ENCODE results near the gene PHRF1. TPM values are rescaled to one million over a fixed set of nuclear protein-coding genes. Genes with fewer than 3 reads are reported as not detected.

PHRF1 gene
- total and polyA plus RNA-seq, 7 donors: 6.6 to 29.3 (median 16.1) TPM

DNA sequence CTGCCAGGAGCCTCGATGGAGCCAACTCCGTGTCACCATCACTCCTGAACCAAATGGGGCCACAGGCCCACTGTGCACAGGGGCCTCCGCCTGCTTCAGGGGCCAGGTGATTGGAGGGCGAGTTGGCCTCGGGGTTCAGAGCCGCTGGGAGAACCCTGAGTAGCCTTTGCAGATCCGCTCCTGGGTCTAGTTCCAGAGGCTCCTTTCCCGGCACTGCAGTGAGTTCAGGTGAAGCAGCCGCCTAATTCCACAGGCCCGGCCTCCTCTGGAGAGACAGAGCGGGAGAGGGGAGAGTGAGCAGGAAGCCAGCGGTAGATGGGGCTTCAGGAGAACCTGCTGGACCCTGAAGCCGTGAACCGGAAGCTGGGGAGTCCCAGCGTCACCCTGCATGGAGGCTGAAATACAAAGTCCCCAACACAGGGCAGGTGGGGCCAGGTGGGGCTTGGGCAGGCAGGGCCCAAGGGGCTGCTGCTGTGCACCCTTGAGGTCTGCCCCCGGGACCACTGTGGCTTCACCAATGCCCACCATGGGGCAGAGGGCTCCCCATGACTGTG lies 83.3 kb downstream of the PHRF1 start:
- WGBS, 2 donors: 92 to 93% methylated on average over 16 of the region's 16 CpGs
- H3K4me1 ChIP-seq: no peaks in the 10 kb centered on the region
- H3K27me3 ChIP-seq: no peaks in the 10 kb centered on the region
- DNase-seq: no peak
- intact Hi-C loops (cut with DNase I): no loop called here
- no peaks in the 10 kb centered on the region for H3K9me3 ChIP-seq
- H3K27ac ChIP-seq: no peak overlapping the region
- peaks cover 0 to 33% (median 7%) of the 10 kb centered on the region in 4 donors for H3K36me3 ChIP-seq
- no peak for TF ChIP-seq POLR2A (IDR thresholded peaks at IDR 0.05)
- no peak for TF ChIP-seq POLR2AphosphoS5 (IDR thresholded peaks at IDR 0.05)
- TF ChIP-seq, protein P1, sequence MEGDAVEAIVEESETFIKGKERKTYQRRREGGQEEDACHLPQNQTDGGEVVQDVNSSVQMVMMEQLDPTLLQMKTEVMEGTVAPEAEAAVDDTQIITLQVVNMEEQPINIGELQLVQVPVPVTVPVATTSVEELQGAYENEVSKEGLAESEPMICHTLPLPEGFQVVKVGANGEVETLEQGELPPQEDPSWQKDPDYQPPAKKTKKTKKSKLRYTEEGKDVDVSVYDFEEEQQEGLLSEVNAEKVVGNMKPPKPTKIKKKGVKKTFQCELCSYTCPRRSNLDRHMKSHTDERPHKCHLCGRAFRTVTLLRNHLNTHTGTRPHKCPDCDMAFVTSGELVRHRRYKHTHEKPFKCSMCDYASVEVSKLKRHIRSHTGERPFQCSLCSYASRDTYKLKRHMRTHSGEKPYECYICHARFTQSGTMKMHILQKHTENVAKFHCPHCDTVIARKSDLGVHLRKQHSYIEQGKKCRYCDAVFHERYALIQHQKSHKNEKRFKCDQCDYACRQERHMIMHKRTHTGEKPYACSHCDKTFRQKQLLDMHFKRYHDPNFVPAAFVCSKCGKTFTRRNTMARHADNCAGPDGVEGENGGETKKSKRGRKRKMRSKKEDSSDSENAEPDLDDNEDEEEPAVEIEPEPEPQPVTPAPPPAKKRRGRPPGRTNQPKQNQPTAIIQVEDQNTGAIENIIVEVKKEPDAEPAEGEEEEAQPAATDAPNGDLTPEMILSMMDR (IDR thresholded peaks at IDR 0.05): no peak
- no peak for TF ChIP-seq EP300 (IDR thresholded peaks at IDR 0.05)
- no peak overlapping the region for H3K4me3 ChIP-seq

DNA sequence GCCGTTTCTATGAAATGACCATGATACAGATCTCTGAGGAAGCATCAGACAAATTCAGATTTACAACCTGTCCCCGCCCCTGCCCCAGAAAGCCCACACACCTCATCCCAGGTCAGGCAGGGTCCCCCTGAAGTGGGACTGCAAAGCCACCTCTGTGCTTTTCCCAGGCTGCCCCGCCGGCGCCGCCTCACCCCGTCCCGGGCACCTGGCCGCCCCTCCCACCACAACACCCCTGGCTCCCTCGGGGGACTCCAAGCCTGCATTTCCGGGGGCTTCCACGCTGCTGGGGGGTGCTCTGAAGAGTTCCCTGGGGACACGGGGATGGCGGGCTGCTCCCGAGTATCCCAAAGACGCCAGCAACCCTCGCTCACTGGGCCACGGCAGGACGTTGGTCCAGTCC lies 84.0 kb downstream of the PHRF1 start:
- H3K27me3 ChIP-seq: no peaks in the 10 kb centered on the region
- H3K36me3 ChIP-seq: peaks cover 0 to 33% (median 7%) of the 10 kb centered on the region in 4 donors
- TF ChIP-seq POLR2AphosphoS5 (IDR thresholded peaks at IDR 0.05): no peak
- TF ChIP-seq, protein P1 (IDR thresholded peaks at IDR 0.05): no peak
- TF ChIP-seq POLR2A (IDR thresholded peaks at IDR 0.05): no peak
- no peak for TF ChIP-seq EP300 (IDR thresholded peaks at IDR 0.05)
- H3K4me1 ChIP-seq: peaks cover 0 to 3% (median 1%) of the 10 kb centered on the region in 4 donors
- H3K27ac ChIP-seq: no peak overlapping the region
- 90 to 92% methylated on average over 19 of the region's 19 CpGs for WGBS, 2 donors
- intact Hi-C loops (cut with DNase I): no loop called here
- H3K4me3 ChIP-seq: no peak overlapping the region
- DNase-seq: no peak
- no peaks in the 10 kb centered on the region for H3K9me3 ChIP-seq

DNA sequence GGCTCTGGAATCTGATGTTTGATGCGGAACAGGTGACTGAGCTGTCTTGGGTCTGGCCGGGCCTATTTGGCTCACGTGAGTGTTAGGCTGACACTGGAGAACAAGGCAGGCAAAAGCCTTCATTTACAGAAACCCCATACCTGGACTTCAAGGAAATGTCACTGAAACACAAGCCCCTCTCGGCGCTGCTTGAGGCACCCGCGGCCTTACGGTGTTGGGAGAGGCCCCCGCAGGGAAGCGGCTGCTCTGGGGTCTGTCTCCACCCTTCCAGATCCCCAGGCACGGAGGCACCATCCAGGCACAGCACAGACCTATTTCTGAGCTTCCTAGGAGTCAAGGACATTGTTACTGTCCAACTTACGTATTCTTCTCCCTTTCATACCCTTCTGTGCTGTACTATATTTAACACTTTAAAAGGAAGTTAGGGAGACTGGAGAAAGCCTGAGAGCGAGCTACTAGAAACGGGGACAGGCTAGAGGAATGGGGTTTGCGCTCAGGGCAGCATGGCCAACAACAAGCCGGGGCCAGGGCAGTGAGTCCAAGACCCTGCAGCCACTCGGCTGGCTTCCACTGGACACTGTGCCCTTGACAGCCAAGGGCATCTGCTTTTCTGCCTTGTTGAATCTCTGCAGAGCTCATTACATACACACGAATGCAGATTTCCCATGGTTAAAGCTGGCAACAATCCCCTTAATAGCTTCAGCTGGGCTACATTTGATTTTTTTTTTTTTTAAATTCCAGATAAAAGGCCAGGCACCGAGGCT lies 84.6 kb downstream of the PHRF1 start:
- intact Hi-C loops (cut with DNase I): no loop called here
- TF ChIP-seq, protein P1 (IDR thresholded peaks at IDR 0.05): no peak
- TF ChIP-seq POLR2A (IDR thresholded peaks at IDR 0.05) (no peak), EP300 (IDR thresholded peaks at IDR 0.05) (no peak), POLR2AphosphoS5 (IDR thresholded peaks at IDR 0.05) (no peak)
- Histone ChIP-seq H3K27ac (no peak overlapping the region), H3K36me3 (peaks cover 0 to 33% (median 7%) of the 10 kb centered on the region in 4 donors), H3K27me3 (no peaks in the 10 kb centered on the region), H3K9me3 (no peaks in the 10 kb centered on the region), H3K4me3 (no peak overlapping the region), H3K4me1 (peaks cover 0 to 9% (median 6%) of the 10 kb centered on the region in 4 donors)
- 93 to 95% methylated on average over 19 of the region's 19 CpGs for WGBS, 2 donors
- no peak for DNase-seq

Small RNAs within 50 kb of the gene (small RNA-seq; reads per million reads assigned to genes)
- 2.9 to 3.9 (median 3.8) reads per million in 3 donors for gene MIR210

Other genes starting within 250 kb of the PHRF1 start
- 1 to 10 TPM; 1.4 to 9.1 (median 2.7) TPM for gene B4GALNT4, start 207.0 kb upstream of the PHRF1 start, total RNA-seq
- gene B4GALNT4, start 207.0 kb upstream of the PHRF1 start, polyA plus RNA-seq: 1 to 10 TPM in 2 of 3 donors, not detected in 1; 7.6 to 7.8 TPM
- gene PKP3, start 182.3 kb upstream of the PHRF1 start, total RNA-seq: under 1 TPM in 2 of 4 donors, not detected in 2; 0.27 to 0.71 TPM
- gene PKP3, start 182.3 kb upstream of the PHRF1 start, polyA plus RNA-seq: 100 to 1,000 TPM in 1 of 3 donors, 10 to 100 TPM in 2; 57.1 to 140 (median 86.7) TPM
- 10 to 100 TPM; 51.0 to 70.9 (median 53.1) TPM for gene SIGIRR, start 161.5 kb upstream of the PHRF1 start, total RNA-seq
- 100 to 1,000 TPM in 1 of 3 donors, 10 to 100 TPM in 2; 46.8 to 122 (median 50.2) TPM for gene SIGIRR, start 161.5 kb upstream of the PHRF1 start, polyA plus RNA-seq
- 1 to 10 TPM in 1 of 4 donors, under 1 TPM in 3; 0.14 to 2.5 (median 0.26) TPM for gene ANO9, start 134.5 kb upstream of the PHRF1 start, total RNA-seq
- 100 to 1,000 TPM in 1 of 3 donors, 1 to 10 TPM in 2; 4.2 to 123 (median 6.5) TPM for gene ANO9, start 134.5 kb upstream of the PHRF1 start, polyA plus RNA-seq
- 10 to 100 TPM; 30.1 to 76.2 (median 44.6) TPM for gene PTDSS2, start 126.2 kb upstream of the PHRF1 start, total RNA-seq
- 10 to 100 TPM in 1 of 3 donors, 1 to 10 TPM in 2; 4.8 to 29.0 (median 6.5) TPM for gene PTDSS2, start 126.2 kb upstream of the PHRF1 start, polyA plus RNA-seq
- gene RNH1, start 69.2 kb upstream of the PHRF1 start, total RNA-seq: 100 to 1,000 TPM; 150 to 210 (median 160) TPM
- 100 to 1,000 TPM; 101 to 126 (median 108) TPM for gene RNH1, start 69.2 kb upstream of the PHRF1 start, polyA plus RNA-seq
- 10 to 100 TPM; 27.8 to 59.3 (median 32.8) TPM for gene HRAS, start 40.9 kb upstream of the PHRF1 start, total RNA-seq
- gene HRAS, start 40.9 kb upstream of the PHRF1 start, polyA plus RNA-seq: 10 to 100 TPM; 44.6 to 76.1 (median 66.1) TPM
- gene LRRC56, start 38.9 kb upstream of the PHRF1 start, total RNA-seq: under 1 TPM in 1 of 4 donors, not detected in 3; 0.14 TPM
- 1 to 10 TPM; 2.4 to 5.9 (median 5.8) TPM for gene LRRC56, start 38.9 kb upstream of the PHRF1 start, polyA plus RNA-seq
- 1 to 10 TPM in 1 of 4 donors, under 1 TPM in 2, not detected in 1; 0.66 to 1.4 (median 0.68) TPM for gene LMNTD2, start 15.7 kb upstream of the PHRF1 start, total RNA-seq
- 1 to 10 TPM; 1.2 to 6.3 (median 3.5) TPM for gene LMNTD2, start 15.7 kb upstream of the PHRF1 start, polyA plus RNA-seq
- 1 to 10 TPM; 3.0 to 5.4 (median 3.8) TPM for gene RASSF7, start 15.5 kb upstream of the PHRF1 start, total RNA-seq
- gene RASSF7, start 15.5 kb upstream of the PHRF1 start, polyA plus RNA-seq: 100 to 1,000 TPM in 1 of 3 donors, 10 to 100 TPM in 2; 72.4 to 122 (median 94.9) TPM
- gene IRF7, start 39.5 kb downstream of the PHRF1 start, total RNA-seq: 10 to 100 TPM in 3 of 4 donors, 1 to 10 TPM in 1; 8.6 to 18.2 (median 14.2) TPM
- gene IRF7, start 39.5 kb downstream of the PHRF1 start, polyA plus RNA-seq: 10 to 100 TPM; 10.8 to 73.9 (median 26.8) TPM
- 1 to 10 TPM in 2 of 4 donors, not detected in 2; 1.8 to 1.9 TPM for gene CDHR5, start 48.5 kb downstream of the PHRF1 start, total RNA-seq
- 100 to 1,000 TPM in 1 of 3 donors, 10 to 100 TPM in 2; 18.0 to 136 (median 29.4) TPM for gene CDHR5, start 48.5 kb downstream of the PHRF1 start, polyA plus RNA-seq
- gene SCT, start 50.7 kb downstream of the PHRF1 start, total RNA-seq: not detected
- gene SCT, start 50.7 kb downstream of the PHRF1 start, polyA plus RNA-seq: 1 to 10 TPM in 1 of 3 donors, not detected in 2; 1.1 TPM
- gene DRD4, start 60.8 kb downstream of the PHRF1 start, total RNA-seq: 1 to 10 TPM in 1 of 4 donors, under 1 TPM in 1, not detected in 2; 0.41 to 2.2 TPM
- gene DRD4, start 60.8 kb downstream of the PHRF1 start, polyA plus RNA-seq: under 1 TPM in 1 of 3 donors, not detected in 2; 0.28 TPM
- gene DEAF1, start 118.8 kb downstream of the PHRF1 start, total RNA-seq: 10 to 100 TPM; 15.1 to 29.6 (median 22.2) TPM
- gene DEAF1, start 118.8 kb downstream of the PHRF1 start, polyA plus RNA-seq: 10 to 100 TPM; 11.3 to 18.6 (median 14.4) TPM
- 10 to 100 TPM; 20.9 to 41.5 (median 39.6) TPM for gene TMEM80, start 119.3 kb downstream of the PHRF1 start, total RNA-seq
- gene TMEM80, start 119.3 kb downstream of the PHRF1 start, polyA plus RNA-seq: 10 to 100 TPM in 2 of 3 donors, 1 to 10 TPM in 1; 7.9 to 27.6 (median 25.7) TPM
- gene EPS8L2, start 129.8 kb downstream of the PHRF1 start, total RNA-seq: 10 to 100 TPM in 2 of 4 donors, 1 to 10 TPM in 2; 5.4 to 15.6 (median 11.6) TPM
- 100 to 1,000 TPM; 153 to 168 (median 155) TPM for gene EPS8L2, start 129.8 kb downstream of the PHRF1 start, polyA plus RNA-seq
- gene TALDO1, start 171.0 kb downstream of the PHRF1 start, total RNA-seq: 100 to 1,000 TPM in 2 of 4 donors, 10 to 100 TPM in 2; 94.6 to 133 (median 108) TPM
- gene TALDO1, start 171.0 kb downstream of the PHRF1 start, polyA plus RNA-seq: 100 to 1,000 TPM; 142 to 177 (median 170) TPM
- gene GATD1, start 201.0 kb downstream of the PHRF1 start, total RNA-seq: 10 to 100 TPM in 3 of 4 donors, 1 to 10 TPM in 1; 6.7 to 26.3 (median 14.9) TPM
- 10 to 100 TPM in 2 of 3 donors, 1 to 10 TPM in 1; 7.8 to 55.9 (median 40.0) TPM for gene GATD1, start 201.0 kb downstream of the PHRF1 start, polyA plus RNA-seq
- 1 to 10 TPM; 1.8 to 3.6 (median 2.6) TPM for gene CEND1, start 213.6 kb downstream of the PHRF1 start, total RNA-seq
- 1 to 10 TPM in 1 of 3 donors, not detected in 2; 2.0 TPM for gene CEND1, start 213.6 kb downstream of the PHRF1 start, polyA plus RNA-seq
- gene SLC25A22, start 221.8 kb downstream of the PHRF1 start, total RNA-seq: 1 to 10 TPM; 3.8 to 7.2 (median 5.4) TPM
- 10 to 100 TPM in 1 of 3 donors, 1 to 10 TPM in 2; 7.8 to 26.4 (median 9.7) TPM for gene SLC25A22, start 221.8 kb downstream of the PHRF1 start, polyA plus RNA-seq
- 10 to 100 TPM in 2 of 4 donors, 1 to 10 TPM in 2; 6.7 to 26.6 (median 11.4) TPM for gene PIDD1, start 228.8 kb downstream of the PHRF1 start, total RNA-seq
- gene PIDD1, start 228.8 kb downstream of the PHRF1 start, polyA plus RNA-seq: 10 to 100 TPM in 1 of 3 donors, 1 to 10 TPM in 2; 4.9 to 28.8 (median 6.0) TPM
- 100 to 1,000 TPM; 405 to 632 (median 412) TPM for gene RPLP2, start 233.5 kb downstream of the PHRF1 start, total RNA-seq
- 1,000 to 10,000 TPM; 1,208 to 2,533 (median 1,777) TPM for gene RPLP2, start 233.5 kb downstream of the PHRF1 start, polyA plus RNA-seq
- 10 to 100 TPM; 26.3 to 39.6 (median 34.6) TPM for gene PNPLA2, start 242.4 kb downstream of the PHRF1 start, total RNA-seq
- gene PNPLA2, start 242.4 kb downstream of the PHRF1 start, polyA plus RNA-seq: 100 to 1,000 TPM in 1 of 3 donors, 10 to 100 TPM in 2; 35.4 to 137 (median 47.6) TPM